SK-N-SH treated with all-trans-retinoic acid at 6 μM for 48 hours (cell line): ENCODE data around the gene CNNM2.

Source experiments
- BACH2 ChIP-seq: fragments of 250-450 bp; sonication (Bioruptor Pico); IDR thresholded peaks from 2 replicates; pipeline ENCODE4 v1.9.0; 2021; ENCODE audit warnings: mild to moderate bottlenecking, borderline replicate concordance
- PATZ1 ChIP-seq: fragments of 250-450 bp; sonication (Bioruptor Pico); IDR thresholded peaks from 2 replicates; pipeline ENCODE4 v1.8.0; 2020; ENCODE audit warnings: mild to moderate bottlenecking, moderate library complexity, borderline replicate concordance
- PPARA ChIP-seq: fragments of 250-450 bp; sonication (Bioruptor Pico); IDR thresholded peaks from 2 replicates; pipeline ENCODE4 v1.5.0; 2020; ENCODE audit warnings: mild to moderate bottlenecking, borderline replicate concordance
- RARB ChIP-seq: fragments of 250-450 bp; sonication (Bioruptor Pico); IDR thresholded peaks from 2 replicates; pipeline ENCODE4 v1.8.0; 2021; ENCODE audit warnings: mild to moderate bottlenecking, moderate library complexity
- SNAI2 ChIP-seq: fragments of 250-450 bp; sonication (Bioruptor Pico); IDR thresholded peaks from 2 replicates; pipeline ENCODE4 v1.5.0; 2020; ENCODE audit warnings: mild to moderate bottlenecking, moderate library complexity
- TSHZ2 ChIP-seq: fragments of 250-450 bp; sonication (Bioruptor Pico); IDR thresholded peaks from 2 replicates; pipeline ENCODE4 v1.5.0; 2020; ENCODE audit warnings: mild to moderate bottlenecking, moderate library complexity
- ZC3H10 ChIP-seq: fragments of 250-450 bp; sonication (Bioruptor Pico); IDR thresholded peaks from 2 replicates; pipeline ENCODE4 v1.5.1; 2021; ENCODE audit warnings: mild to moderate bottlenecking, moderate library complexity
- ZFP3 ChIP-seq: fragments of 250-450 bp; sonication (Bioruptor Pico); IDR thresholded peaks from 2 replicates; pipeline ENCODE4 v1.5.0; 2020; ENCODE audit warnings: mild to moderate bottlenecking, moderate library complexity
- ZNF565 ChIP-seq: fragments of 450-650 bp; formaldehyde crosslinking; conservative IDR thresholded peaks from 2 replicates; pipeline ENCODE4 v1.5.0; 2020; ENCODE audit warnings: low read depth, mild to moderate bottlenecking, moderate library complexity

DNA sequence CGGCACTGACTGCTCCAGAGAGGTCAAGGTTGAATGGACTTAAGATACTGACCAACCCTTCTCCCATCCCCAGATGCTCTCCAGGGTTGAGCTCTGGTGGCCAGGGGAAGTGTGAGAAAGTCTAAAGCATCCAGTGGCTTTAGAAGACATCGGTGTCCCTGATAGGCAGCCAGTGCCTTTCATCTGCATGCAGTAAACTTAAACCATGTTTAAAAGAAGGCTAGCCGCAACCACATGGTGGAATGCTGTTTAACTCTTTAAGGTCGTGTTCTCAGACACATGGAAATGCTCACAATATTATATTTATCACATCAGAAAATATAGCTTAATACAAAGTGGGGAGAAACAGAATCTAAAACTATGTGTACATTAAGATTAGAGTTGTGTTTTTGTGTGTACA, 137.0 kb downstream of the CNNM2 start:
- no peak for TF ChIP-seq ZC3H10 (CRISPR knock-in tag)
- TF ChIP-seq TSHZ2 (CRISPR knock-in tag) = no peak
- no peak for TF ChIP-seq PATZ1 (CRISPR knock-in tag)
- no peak for TF ChIP-seq ZFP3 (CRISPR knock-in tag)
- TF ChIP-seq ZNF565 (CRISPR knock-in tag) = no peak
- TF ChIP-seq RARB = no peak
- no peak for TF ChIP-seq PPARA (CRISPR knock-in tag)
- no peak for TF ChIP-seq SNAI2 (CRISPR knock-in tag)
- no peak for TF ChIP-seq BACH2
